GM18520 (cell line): Measurements from ENCODE around the gene PCDHB13.
"Not testable (repeated sequence)": the region's sequence is repeated elsewhere in the genome, so short reads cannot be mapped to it uniquely, and the experiment has no call there.

Experiments used
- ATAC-seq: cut with Tn5 transposase; IDR thresholded peaks from one replicate; pipeline ENCODE4 v1.9.1; 2021; ENCODE audit not compliant: unreplicated experiment

Gene PCDHB13

DNA sequence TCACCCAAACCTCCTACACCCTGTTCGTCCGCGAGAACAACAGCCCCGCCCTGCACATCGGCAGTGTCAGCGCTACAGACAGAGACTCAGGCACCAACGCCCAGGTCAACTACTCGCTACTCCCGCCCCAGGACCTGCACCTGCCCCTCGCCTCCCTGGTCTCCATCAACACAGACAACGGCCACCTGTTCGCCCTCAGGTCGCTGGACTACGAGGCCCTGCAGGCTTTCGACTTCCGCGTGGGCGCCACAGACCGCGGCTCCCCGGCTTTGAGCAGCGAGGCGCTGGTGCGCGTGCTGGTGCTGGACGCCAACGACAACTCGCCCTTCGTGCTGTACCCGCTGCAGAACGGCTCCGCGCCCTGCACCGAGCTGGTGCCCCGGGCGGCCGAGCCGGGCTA lies 12.6 kb upstream of the PCDHB13 start:
- ATAC-seq, result not testable (repeated sequence)

DNA sequence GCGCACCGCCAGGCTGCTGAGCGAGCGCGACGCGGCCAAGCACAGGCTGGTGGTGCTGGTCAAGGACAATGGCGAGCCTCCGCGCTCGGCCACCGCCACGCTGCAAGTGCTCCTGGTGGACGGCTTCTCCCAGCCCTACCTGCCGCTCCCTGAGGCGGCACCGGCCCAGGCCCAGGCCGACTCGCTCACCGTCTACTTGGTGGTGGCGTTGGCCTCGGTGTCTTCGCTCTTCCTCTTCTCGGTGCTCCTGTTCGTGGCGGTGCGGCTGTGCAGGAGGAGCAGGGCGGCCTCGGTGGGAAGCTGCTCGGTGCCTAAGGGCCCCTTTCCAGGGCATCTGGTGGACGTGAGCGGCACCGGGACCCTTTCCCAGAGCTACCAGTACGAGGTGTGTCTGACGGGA lies 12.1 kb upstream of the PCDHB13 start:
- ATAC-seq, result not testable (repeated sequence)

DNA sequence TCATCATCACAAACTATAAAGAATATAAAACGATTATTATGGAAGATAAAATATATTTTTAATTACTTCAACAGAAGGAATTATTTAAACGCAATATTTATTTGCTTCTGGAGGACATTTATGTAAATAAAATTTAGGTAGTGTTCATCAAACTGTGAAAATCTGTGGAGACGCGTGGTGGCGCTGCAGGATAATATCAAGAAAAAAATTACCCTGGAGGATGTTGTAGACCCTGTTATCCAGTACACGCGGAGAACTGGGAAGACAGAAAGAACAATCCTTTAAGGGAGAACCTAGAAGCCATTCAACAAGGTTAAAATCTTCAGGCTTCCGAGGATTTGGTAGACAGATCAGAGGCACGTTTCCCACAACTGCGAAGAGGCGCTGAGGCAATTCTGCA lies 5.2 kb upstream of the PCDHB13 start, which contains the start of gene PCDHB12:
PCDHB12 (plus strand) TSS at position 242 of the 400 bp plus-strand sequence. CDS start 189 bp downstream, outside the sequence.
- no peak for ATAC-seq

DNA sequence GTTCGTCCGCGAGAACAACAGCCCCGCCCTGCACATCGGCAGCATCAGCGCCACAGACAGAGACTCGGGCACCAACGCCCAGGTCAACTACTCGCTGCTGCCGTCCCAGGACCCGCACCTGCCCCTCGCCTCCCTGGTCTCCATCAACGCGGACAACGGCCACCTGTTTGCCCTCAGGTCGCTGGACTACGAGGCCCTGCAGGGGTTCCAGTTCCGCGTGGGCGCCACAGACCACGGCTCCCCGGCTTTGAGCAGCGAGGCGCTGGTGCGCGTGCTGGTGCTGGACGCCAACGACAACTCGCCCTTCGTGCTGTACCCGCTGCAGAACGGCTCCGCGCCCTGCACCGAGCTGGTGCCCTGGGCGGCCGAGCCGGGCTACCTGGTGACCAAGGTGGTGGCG lies 3.4 kb upstream of the PCDHB13 start:
- not testable (repeated sequence) for ATAC-seq

GRCh38 chr5:141210849-141211248 lies 2.9 kb upstream of the PCDHB13 start:
- not testable (repeated sequence) for ATAC-seq

DNA sequence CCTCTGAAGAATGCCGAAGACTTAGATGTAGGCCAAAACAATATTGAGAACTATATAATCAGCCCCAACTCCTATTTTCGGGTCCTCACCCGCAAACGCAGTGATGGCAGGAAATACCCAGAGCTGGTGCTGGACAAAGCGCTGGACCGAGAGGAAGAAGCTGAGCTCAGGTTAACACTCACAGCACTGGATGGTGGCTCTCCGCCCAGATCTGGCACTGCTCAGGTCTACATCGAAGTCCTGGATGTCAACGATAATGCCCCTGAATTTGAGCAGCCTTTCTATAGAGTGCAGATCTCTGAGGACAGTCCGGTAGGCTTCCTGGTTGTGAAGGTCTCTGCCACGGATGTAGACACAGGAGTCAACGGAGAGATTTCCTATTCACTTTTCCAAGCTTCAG lies 864 bp downstream of the PCDHB13 start:
- not testable (repeated sequence) for ATAC-seq

- not testable (repeated sequence) for ATAC-seq
These were observed 1.8 kb downstream of the PCDHB13 start for GRCh38 chr5:141215504-141215903.

DNA sequence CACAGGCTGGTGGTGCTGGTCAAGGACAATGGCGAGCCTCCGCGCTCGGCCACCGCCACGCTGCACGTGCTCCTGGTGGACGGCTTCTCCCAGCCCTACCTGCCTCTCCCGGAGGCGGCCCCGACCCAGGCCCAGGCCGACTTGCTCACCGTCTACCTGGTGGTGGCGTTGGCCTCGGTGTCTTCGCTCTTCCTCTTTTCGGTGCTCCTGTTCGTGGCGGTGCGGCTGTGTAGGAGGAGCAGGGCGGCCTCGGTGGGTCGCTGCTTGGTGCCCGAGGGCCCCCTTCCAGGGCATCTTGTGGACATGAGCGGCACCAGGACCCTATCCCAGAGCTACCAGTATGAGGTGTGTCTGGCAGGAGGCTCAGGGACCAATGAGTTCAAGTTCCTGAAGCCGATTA lies 2.3 kb downstream of the PCDHB13 start:
- ATAC-seq, result not testable (repeated sequence)

GRCh38 chr5:141223112-141223783 lies 9.5 kb downstream of the PCDHB13 start, which contains the start of gene PCDHB14:
PCDHB14 (plus strand) TSS chr5:141223343; CDS start chr5:141223506, 163 bp downstream.
- no peak for ATAC-seq

DNA sequence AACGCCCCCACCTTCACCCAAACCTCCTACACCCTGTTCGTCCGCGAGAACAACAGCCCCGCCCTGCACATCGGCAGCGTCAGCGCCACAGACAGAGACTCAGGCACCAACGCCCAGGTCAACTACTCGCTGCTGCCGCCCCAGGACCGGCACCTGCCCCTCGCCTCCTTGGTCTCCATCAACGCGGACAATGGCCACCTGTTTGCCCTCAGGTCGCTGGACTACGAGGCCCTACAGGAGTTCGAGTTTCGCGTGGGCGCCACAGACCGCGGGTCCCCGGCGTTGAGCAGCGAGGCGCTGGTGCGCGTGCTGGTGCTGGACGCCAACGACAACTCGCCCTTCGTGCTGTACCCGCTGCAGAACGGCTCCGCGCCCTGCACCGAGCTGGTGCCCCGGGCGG lies 11.1 kb downstream of the PCDHB13 start:
- not testable (repeated sequence) for ATAC-seq

- ATAC-seq, result not testable (repeated sequence)
These were observed 11.7 kb downstream of the PCDHB13 start for GRCh38 chr5:141225421-141225820.

DNA sequence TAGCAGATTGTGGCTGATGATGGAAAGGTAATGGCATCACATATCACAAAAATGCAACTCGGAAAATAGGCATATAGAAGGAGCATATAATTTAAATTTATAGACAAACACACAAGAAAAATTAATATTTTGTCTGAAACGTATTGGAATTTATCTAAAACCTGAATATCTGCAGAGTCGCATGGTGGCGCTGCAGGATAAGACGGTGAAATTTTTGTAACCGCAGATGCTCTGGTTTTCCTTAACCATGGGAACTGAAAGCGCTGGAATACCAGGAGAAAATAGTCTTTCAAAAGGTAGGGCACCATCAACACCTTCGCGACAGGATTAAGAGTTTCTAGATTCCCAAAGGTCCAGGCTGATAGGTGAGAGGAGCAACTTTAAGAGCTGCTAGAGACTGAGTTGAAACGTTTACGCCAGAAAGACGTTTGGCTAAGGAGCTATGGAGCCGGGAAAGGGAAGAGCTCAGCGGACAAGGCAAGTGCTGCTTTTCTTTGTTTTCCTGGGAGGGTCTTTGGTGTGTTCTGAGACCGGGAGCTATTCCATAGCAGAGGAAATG lies 20.5 kb downstream of the PCDHB13 start:
- no peak for ATAC-seq

GRCh38 chr5:141235922-141236321 lies 22.2 kb downstream of the PCDHB13 start:
- ATAC-seq, result not testable (repeated sequence)

DNA sequence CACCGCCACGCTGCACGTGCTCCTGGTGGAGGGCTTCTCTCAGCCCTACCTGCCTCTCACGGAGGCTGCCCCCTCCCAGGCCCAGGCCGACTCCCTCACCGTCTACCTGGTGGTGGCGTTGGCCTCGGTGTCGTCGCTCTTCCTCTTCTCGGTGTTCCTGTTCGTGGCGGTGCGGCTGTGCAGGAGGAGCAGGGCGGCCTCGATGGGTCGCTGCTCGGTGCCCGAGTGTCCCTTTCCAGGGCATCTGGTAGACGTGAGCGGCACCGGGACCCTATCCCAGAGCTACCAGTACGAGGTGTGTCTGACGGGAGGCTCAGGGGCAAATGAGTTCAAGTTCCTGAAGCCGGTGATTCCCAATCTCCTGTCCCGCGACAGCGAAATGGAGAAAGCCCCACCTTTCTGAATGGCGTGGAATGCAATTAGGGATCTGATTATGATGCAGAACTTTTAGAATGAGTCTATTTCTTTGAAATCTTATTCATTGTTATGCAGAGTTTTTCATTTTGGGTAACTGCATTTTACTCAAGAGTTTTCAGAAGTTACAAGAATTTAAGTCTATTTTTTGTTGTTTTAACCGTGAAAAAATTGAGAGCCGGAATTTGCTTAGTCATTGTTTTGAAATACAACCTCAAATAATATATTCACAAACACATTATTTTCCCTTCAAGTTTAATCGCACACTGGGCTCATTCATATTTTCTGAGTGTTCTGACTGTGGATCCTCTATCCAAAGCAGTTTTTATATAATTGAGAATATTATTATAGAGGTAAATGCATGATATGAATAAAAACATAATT lies 23.0 kb downstream of the PCDHB13 start:
- ATAC-seq, result no peak

DNA sequence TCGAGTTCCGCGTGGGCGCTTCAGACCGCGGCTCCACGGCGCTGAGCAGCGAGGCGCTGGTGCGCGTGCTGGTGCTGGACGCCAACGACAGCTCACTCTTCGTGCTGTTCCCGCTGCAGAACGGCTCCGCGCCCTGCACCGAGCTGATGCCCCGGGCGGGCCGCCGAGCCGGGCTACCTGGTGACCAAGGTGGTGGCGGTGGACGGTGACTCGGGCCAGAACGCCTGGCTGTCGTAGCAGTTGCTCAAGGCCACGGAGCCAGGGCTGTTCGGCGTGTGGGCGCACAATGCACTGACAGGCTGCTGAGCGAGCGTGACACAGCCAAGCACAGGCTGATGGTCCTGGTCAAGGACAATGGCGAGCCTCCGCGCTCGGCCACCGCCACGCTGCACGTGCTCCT lies 27.8 kb downstream of the PCDHB13 start:
- ATAC-seq, result no peak

DNA sequence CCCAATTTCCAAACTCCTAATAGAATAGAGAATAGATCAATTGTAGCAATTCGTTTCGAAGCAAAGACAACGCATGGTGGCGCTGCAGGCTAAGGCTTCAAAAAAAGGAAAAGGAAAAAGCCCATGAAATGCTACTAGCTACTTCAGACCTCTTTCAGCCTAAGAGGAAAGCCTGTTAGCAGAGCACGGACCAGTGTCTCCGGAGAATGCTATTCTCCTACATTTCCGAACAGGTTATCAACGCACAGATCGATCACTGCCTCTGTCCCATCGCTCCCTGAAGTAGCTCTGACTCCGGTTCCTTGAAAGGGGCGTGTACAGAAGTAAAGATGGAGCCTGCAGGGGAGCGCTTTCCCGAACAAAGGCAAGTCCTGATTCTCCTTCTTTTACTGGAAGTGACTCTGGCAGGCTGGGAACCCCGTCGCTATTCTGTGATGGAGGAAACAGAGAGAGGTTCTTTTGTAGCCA lies 31.6 kb downstream of the PCDHB13 start, which contains the start of gene PCDHB15:
PCDHB15 (plus strand) TSS at position 146 of the 468 bp plus-strand sequence; CDS start at position 330, 184 bp downstream.
- ATAC-seq, result no peak

- not testable (repeated sequence) for ATAC-seq
These were observed 33.3 kb downstream of the PCDHB13 start for GRCh38 chr5:141246971-141247370.

DNA sequence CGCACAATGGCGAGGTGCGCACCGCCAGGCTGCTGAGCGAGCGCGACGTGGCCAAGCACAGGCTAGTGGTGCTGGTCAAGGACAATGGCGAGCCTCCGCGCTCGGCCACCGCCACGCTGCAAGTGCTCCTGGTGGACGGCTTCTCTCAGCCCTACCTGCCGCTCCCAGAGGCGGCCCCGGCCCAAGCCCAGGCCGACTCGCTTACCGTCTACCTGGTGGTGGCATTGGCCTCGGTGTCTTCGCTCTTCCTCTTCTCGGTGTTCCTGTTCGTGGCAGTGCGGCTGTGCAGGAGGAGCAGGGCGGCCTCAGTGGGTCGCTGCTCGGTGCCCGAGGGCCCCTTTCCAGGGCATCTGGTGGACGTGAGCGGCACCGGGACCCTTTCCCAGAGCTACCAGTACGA lies 33.7 kb downstream of the PCDHB13 start:
- not testable (repeated sequence) for ATAC-seq

- no peak for ATAC-seq
These were observed 36.9 kb downstream of the PCDHB13 start for GRCh38 chr5:141250576-141250975.

GRCh38 chr5:141258464-141258863 lies 44.7 kb downstream of the PCDHB13 start:
- no peak for ATAC-seq

DNA sequence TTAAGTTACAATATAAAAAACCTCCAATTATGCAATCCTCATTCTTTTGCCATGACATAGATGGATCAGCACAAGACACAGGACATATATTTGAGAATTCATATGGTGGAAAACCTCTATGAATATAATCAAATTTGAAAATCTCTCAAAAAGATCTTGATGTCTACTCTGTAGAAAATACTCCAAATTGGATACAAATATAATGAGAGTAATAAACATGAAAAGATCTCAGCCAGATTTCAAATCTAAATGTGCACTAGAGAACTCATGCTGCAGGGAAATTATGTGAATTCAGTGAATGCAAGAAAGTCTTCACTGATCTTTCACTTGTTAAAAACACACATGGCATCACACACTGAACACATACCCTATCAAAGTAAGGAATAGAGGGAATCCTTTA lies 45.2 kb downstream of the PCDHB13 start:
- ATAC-seq, result no peak
